CD1c-positive myeloid dendritic cell (primary cell): Measurements from ENCODE around the gene PRM3.

Source experiments
- DNase-seq: peaks from one replicate; pipeline ENCODE4 v3.0.0-alpha.2; 2016; ENCODE audit errors: extremely low spot score

PRM3 gene, protein sequence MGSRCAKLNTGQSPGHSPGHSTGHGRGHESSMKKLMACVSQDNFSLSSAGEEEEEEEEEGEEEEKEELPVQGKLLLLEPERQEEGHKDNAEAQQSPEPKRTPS

DNA sequence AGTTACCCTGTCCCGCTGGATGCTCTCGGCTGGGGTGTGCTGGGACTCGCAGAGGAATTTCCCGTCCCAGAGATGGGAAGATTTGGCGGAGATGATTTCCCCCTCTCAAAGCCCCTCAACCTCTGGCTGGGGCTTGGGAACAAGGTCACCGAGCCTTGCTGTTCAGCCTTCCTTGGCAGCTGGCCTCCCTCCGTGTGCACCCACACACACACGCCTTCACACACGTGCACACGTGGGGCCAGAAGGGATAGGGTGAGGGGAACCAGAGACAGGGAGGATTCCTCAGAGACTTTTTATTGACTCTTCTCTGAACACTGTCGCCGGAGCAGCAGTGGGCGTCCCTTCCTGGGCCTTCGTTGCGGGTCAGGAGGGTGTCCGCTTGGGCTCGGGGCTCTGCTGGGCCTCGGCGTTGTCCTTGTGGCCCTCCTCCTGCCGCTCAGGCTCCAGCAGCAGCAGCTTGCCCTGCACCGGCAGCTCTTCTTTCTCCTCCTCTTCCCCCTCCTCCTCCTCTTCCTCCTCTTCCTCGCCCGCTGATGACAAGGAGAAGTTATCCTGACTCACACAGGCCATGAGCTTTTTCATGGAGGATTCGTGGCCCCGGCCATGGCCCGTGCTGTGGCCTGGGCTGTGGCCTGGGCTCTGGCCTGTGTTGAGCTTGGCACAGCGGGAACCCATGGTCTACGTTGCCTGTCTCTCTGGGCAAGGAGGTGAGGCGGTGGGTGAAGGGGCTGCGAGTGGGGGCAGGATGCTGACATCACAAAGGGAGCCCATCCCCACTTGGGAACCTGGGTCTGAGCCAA is at the start of gene PRM3:
Gene PRM3 (minus strand): TSS at position 709 of the 800 bp plus-strand sequence. CDS start 34 bp downstream, at position 675.
- no peak for DNase-seq

DNA sequence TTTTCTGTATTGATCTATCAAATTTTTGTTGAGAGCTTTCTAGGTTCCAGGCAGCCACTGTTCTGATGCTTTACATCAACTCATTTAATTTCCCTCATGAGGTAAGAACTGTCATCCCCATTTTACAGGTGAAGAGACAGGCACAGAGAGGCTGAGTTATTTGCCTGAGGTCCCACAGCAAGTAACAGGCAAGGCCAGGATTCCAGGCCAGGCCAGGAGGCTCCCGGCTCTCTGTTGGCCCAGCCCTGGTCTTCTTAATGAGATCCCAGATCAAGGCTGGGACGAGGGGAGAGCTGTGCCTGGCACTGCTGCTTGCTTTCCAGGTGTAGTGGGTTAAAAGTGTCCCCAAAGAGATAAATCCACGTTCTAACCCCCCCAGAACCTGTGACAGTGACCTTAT is 49.4 kb upstream of the PRM3 start:
- no peak for DNase-seq

DNA sequence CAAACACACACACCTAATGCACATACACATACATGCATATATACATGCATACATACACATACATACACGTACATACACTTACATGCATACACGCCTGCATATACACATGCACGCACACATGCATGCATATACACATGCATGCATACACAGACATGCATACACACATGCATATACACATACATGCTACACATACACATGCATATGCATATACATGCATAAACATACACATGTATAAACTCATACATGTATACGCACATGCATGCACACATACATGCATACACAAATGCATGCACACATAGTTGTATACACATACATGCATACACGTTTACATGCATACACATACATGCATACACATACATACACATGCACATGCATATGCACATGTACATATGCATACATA is 48.2 kb upstream of the PRM3 start:
- no peak for DNase-seq

DNA sequence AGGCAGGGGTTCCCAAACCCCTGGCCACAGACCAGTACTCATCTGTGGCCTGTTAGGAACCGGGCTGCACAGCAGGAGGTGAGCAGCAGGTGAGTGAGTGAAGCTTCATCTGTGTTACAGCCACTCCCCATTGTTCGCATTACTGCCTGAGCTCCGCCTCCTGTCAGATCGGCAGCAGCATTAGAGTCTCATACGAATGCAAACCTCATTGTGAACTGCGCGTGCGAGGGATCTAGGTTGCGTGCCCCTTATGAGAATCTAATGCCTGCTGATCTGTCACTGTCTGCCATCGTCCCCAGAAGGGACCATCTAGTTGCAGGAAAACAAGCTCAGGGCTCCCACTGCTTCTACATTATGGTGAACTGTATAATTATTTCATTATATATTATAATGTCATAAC is 46.7 kb upstream of the PRM3 start:
- no peak for DNase-seq

DNA sequence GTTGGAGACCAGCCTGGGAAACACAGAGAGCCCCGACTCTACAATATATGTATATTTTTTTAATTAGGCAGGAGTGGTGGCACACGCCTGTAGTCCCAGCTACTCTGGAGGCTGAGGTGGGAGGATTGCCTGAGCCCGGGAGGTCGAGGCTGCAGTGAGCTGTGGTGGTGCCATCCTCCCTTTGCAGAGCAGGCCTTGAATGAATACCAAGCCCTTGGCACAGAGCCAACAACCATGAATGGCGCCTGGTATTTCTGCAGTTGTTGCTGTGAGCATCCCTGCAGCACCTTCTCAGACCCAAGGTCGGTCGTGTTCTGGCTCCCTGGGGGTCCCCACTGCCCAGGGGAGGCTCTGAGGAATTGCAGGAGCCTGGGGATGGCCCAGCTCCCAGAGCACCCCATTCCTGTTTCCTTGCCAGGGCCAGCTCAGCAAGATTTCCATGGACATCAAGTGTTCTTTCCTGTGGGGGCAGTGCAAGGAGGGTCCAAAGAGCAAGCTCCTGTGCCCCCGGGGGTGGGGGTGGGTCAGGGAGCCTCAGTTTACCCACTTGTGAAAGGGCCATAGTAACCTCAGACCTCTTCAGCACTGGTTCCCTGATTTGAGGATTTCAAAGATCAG is 46.2 kb upstream of the PRM3 start:
- no peak for DNase-seq

DNA sequence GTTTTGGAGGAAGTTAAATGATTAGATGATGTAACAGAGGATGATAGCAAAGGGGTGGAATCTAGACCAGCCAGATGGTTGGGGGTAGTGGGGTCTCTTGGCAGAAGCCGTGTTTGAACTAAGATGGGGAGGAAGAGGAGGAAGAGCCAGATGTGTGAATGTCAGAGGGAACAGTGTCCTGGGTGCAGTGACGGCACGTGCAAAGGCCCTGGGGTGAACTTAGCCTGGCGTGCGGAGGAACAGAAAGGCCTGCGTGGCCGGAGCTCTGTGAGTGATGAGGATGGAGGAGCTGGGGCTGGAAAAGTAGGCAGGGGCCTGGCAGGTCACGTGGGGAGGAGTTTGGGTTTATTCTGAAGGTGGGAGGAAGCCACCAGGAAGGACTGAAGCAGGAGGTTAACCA is 45.4 kb upstream of the PRM3 start:
- no peak for DNase-seq

DNA sequence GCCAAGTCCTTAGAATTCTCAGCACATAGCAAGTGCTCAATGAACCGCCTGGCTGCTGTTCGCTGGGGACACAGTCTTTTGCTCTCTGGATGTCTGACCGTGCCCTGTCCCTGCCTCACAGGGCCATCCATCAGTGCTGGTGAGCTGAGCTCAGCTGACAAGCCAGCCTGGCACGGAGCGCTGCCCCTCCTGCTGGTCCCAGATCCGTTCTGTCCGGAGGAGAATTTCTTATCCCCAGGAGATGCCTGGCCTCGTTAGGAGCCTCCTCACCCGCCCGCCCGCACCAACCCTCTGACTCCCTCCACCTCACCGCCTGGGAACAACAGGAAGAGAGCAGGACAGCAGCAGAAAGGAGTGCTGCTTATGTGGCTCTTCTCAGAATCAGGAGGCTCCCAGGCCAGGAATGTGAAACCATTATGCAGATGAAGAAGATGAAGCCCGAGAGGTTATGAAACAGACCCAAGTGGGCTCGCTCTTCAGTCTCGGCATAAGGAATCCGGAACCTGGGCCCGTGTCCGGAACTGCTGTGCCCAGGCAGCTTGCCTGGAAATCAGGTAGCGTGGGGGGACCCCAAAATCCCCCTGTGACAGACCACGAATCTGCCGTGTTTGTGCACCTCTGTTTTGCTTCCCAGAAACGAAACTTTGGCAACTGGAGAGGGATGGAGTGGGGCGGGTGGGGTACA is 43.0 kb upstream of the PRM3 start:
- no peak for DNase-seq

DNA sequence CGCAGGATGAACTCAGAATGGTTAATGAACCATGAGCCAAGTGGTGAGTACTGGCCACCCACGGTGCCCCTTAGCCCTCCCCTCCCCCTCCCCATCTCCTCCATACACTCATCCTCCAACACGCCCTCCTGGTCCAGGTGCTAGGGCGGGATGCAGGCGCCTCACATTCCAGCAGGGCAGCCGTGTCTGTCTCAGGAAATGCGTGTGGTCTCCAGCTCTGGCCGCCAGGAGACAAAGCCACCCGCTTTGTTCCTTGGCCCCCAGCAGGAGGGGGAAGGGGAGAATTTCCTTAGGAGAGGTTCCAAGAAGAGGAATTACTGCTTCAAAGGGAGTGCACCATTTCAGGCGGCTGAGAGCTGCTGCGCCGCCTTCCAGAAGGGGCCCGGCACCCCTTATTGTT is 42.1 kb upstream of the PRM3 start:
- DNase-seq: no peak

DNA sequence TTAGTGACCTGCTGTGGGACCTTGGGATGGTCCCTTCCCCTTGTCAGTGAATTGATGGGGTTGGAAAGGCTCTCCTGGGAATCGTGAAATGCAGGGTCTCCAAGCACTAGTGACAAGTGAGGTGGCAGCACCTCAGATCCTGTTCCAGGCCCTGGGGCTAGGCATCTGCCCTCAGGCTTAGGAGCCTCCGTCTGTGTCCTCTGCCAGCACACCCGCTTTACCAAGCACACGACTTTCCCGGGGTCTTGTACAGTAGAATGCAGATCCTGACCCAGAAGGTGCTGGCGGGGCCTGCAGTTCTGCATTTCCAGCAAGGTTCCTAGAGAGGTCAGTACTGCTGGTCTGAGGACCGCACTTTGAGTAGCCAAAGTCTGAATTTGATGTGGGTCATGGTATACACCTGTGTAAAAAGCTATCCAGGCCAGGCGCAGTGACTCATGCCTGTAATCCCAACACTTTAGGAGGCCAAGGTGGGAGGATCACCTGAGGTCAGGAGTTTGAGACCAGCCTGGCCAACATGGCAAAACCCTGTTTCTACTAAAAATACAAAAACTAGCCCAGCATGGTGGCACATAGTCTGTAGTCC is 41.0 kb upstream of the PRM3 start:
- DNase-seq: no peak

DNA sequence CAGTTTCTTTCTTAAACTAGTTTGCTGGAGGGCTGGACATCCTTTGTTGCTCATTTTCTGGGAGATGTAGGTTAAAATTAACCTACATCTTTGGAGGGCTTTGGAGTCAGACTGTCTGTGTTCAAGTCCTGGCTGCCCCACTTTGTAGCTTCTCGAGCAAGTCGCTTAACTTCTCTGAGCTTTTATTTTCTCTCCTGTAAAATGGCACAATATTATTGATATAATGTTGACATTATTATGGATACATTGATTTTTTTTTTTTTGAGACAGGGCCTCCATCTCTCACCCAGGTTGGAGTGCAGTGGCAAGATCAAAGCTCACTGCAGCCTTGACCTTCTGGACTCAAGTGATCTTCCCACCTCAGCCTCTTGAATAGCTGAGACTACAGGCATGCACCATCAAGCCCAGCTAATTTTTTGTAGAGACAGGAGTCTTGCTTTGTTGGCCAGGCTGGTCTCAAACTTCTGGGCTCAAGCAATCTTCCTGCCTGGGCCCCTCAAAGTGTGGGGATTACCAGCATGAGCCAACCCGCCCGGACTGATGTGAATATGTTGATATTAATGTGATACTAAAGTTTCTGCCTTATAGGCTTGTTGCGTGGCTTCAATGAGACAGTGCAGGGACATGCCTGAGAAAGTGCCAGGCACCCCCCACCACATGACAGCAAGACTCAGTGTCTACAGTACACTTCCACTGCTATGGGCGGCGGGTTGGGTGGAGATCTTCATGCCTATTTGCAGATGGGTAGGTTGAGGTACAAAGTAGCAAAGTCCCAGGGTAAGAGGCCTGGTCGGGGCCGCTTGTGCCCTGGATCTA is 40.3 kb upstream of the PRM3 start:
- DNase-seq: no peak

DNA sequence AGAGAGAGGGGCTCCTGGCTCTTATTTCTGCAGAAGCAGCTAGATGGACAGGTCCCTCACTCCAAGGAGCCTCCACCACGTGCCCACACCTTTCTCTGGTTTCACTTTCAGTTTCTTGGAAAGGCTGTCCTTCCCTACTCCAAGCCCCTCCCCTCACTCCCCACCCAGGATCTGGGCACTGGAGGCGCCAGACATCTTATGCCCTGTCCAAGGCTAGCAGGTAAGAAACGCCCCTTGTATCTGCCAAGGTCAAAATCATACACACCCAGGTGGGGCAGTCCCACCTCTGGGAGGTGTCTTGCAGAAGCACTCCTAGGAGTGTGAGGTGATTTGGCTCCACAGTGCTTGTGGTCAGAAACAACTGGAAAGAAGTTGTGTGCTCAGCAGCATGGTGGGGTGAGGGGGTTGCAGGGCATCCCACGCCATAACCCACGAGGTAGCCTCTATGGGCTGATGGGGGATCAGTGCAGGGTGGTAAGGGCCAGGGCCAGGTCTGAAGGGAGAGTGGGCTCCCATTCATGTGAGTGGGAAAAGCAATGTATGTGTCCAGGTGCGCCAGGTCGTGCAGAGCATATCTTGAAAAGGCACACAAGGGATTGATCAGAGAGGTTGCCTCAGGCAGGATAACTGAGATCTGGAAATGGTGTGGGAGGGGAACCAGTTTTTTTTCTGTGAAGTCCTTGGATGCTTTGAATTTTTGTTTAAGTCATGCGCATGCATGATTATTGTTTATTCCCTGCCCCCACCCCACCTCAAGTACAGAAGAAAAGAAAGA is 39.5 kb upstream of the PRM3 start:
- peak; percentile 27 for DNase-seq

DNA sequence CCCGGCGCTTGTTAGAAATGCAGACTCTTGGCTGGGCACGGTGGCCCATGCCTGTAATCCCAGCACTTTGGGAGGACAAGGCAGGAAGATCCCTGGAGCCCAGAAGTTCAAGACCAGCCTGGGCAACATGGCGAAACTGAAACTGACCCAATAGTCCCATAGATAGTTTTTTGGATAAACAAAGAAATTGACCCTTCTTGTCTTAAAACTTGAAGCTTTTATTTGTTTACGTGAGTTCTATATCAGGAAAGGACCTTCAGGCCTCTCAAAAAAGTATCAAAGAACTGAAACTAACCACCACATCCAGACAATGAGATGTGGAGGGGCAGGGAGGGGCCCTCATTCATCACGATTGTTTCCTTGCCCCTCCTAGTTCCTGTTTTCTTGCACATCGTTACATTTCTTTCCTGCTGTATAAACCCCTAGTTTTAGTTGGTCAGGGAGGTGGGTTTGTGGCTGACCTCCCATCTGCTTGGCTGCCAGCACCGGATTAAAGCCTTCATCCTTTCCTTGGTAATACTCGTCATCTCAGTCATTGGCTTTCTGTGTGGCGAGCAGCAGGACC is 37.6 kb upstream of the PRM3 start:
- peak; percentile 81 for DNase-seq

DNA sequence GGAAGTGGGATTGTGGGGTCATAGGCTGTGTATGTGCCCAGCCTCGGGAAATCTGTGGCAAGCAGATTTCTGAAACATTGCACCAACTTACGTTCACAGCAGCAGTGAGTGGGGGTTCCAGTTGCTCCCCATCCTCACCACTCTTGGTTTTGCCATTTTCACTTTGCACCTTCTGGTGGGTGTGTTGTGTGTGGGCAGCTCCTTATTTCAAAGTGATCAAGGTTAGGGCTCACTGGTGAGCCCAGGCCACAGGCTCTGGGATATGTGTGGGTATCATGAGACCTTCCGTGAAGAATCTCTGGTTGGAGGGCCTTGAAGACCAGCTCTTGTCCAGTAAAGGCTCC is 37.2 kb upstream of the PRM3 start:
- DNase-seq: no peak

DNA sequence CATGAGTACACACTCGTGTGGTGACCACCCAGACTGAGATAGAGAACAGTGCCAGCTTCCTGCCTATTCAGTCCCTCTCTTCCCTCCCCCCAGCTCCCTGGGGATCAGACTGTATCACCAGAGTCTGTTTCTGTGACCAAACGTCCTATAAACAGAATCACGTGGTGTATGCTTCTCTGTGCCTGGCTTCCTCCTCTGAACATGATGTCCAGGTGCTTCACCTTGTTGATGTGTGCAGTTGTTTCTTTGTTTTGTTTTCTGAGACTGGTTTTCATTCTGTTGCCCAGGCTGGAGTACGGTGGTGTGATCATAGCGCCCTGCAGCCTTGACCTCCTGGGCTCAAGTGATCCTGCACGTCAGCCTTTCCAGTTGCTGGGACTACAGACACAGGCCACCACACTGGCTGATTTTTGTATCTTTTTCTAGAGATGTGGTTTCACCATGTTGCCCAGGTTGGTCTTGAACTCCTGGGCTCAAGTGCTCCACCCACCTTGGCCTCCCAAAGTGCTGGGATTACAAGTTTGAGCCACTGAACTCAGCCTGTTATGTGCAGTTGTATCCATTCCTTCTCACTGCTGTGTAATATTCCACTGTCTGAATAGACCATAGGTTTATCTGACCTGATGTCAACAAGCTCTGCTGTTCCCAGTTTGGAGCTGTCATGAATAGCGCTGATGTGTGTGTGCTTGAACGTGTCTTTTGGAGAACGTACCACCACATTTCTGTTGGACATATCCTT is 36.6 kb upstream of the PRM3 start:
- DNase-seq: peak; percentile 18

DNA sequence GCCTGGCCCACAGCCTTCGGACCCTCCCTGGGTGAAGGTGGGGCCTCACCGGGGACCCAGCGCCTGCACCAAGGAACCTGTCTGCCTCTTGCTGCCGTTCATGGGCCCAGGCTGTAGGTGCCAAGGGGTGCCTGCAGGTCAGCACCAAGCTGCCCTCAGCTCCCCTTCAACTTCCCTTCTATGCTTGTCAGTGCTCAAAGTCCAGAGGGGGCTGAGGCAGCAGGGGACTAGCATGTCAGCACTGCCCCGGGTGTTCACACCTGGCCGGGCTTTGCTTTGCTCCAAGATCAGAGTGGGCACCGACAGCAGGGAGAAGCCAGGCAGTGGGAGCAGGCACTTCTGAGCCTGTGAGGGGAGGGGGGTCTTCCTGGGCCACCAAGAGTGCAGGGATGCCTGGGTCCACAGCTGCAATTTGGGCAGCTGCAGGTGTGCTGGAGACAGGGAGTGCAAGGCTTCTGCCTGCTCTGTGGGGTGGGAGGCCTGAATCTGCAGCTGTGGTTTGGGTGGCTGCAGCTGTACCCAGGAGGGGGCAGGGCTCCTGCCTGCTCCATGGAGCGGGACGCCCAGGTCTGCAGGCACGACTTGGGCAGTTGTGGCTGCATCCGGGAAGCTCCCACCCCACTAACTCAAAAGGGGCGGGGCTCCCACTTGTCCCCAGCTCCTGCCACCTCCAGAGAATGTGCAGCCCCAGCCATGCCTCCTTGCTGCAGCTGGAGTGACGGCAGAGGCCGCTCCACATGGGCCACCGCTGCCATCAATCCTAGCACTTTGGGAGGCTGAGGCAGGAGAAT is 35.3 kb upstream of the PRM3 start:
- no peak for DNase-seq

DNA sequence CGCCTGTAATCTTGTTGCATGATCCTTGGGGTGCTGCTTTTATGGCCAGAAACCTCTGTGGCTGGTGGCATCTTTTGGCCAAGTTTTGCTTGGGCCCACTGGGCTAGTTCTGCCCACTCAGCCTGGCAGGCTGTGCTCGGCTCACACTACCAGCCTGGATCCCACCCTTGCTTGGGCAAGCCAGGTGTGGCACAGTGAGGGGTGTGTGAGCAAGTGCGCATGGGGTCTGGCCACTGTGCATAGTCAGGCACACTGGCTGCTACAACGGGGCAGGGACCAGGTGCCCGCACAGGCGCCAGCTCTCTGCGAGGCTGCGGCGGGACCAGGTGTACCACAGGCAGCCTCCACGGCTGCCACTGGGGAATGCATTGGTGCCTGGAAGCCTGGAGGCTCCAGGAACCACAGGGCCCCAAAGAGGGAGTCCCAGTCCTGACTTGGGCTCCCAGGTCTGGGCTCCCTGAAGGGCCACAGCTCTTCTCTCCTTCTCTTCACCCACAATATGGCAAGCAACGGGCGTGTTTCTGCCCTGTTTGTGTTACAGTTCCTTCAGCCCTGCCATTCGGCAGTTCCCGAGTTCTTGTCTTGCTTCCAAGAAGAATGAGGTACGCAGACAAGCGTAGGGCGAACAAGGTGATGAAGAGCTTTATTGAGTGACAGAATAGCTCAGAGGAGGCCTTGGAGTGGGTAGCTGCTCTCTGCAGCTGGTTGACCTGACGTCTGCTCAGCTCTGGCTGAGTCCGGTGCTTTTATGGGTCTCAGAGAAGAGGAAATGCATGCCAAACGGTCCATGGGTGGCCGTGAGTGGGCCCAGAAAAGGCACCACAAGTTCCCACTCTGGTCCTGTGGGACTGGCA is 34.4 kb upstream of the PRM3 start:
- DNase-seq: peak; percentile 20

DNA sequence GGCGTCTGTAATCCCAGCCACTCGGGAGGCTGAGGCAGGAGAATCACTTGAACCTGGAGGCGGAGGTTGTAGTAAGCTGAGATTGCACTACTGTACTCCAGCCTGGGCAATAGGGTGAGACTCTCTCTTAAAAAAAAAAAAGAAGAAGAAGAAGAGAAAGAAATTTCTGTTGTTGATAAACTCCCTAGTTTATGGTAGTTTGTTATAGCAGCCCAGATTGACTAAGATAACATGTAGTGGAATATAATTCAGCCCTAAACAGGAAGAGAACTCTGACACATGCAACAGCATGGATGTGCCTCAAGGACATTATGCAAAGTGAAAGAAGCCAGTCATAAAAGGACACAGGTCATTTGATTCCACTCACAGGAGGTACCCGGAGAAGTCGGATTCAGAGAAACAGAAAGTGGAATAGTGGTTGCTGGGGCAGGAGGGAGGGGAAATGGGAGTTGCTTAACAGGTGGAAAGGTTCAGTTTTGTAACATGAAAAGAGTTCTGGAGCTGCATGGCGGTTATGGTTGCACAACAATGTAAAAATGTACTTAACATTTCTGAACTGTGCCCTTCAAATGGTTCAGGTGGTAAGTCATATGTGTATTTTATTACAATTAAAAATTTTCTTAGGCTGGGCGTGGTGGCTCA is 33.7 kb upstream of the PRM3 start:
- peak; percentile 71 for DNase-seq

DNA sequence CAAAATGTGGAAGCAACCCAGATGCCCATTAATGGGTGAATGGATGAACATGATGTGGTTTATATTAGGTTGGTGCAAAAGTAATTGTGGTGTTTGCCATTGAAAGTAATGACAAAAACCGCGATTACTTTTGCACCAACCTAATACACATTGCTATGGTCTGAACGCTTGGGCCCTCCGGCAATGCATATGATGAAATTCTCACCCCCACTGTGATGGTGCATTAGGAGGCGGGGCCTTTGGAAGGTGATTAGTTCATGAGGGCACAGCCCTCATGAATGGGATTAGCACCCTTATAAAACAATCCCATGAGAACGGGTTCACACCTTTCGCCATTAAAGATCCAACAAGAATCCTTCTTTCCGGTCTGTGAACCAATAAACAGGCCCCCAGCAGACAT is 33.0 kb upstream of the PRM3 start:
- DNase-seq: no peak
